Fibroblast of lung (primary cell): ENCODE data around the gene CDYL2.

Experiments used
- CTCF ChIP-seq, 2 donors: IDR thresholded peaks in 1 of 2; conservative IDR thresholded peaks in 1 of 2; 1 replicate in 1 of 2; 2 replicates in 1 of 2; pipeline ENCODE4 v1.5.1; 2011 to 2012; ENCODE audit warnings: low read length in 2 of 2, control low read depth in 1 of 2, inconsistent platforms in 1 of 2, low read depth in 1 of 2, mild to moderate bottlenecking in 1 of 2
- EZH2 ChIP-seq: IDR thresholded peaks from 2 replicates; pipeline ENCODE4 v1.5.1; 2012; ENCODE audit warnings: low read length, control low read depth, mild to moderate bottlenecking; ENCODE audit errors: missing control alignments

- TF ChIP-seq CTCF (conservative IDR thresholded peaks at IDR 0.05 in 1 of 2, IDR thresholded peaks at IDR 0.05 in 1 of 2; ENCODE audit: low read depth in 1 of 2, low read length in 2 of 2) (no peak), EZH2 (no peak)
These were observed 2.5 kb upstream of the CDYL2 start for GRCh38 chr16:80806927-80807340.
